K562 (cell line): ENCODE measurements around the gene ADIPOR2. TPM values are rescaled to one million over a fixed set of nuclear protein-coding genes. Genes with fewer than 3 reads are reported as not detected.

Experiments
- ATAC-seq: fragments of 200-7000 bp; cut with Tn5 transposase; 3 replicates; pipeline ENCODE4 v1.9.1; 2020; ENCODE audit warnings: moderate library complexity
- BruUV-seq: library from RNA; stranded (reverse); fragments of 400-500 nt; replicated peaks from 2 replicates; lab custom pipeline; 2021; lab: Mats Ljungman, UMichigan
- CTCF ChIA-PET: fragments of 300-600 bp; formaldehyde crosslinking; extraction: SDS; loops from one replicate; lab custom pipeline; 2021; ENCODE audit warnings: low intra/inter-chr PET ratio; lab: Yijun Ruan, JAX
- POLR2A ChIA-PET: fragments of 300-600, 350-650 bp; sonication (Branson Sonifier 250); formaldehyde crosslinking; extraction: SDS; loops from one replicate; lab custom pipeline; 2021; ENCODE audit warnings: antibody characterized with exemption, inconsistent platforms; lab: Yijun Ruan, JAX
- DNase-seq, 4 experiments: peaks; one replicate each; pipeline versions ENCODE4 v3.0.0 to v3.0.0-alpha.2; 2011 to 2018; ENCODE audit warnings: low spot score in 3 of 4, mixed read lengths in 3 of 4; ENCODE audit errors: extremely low read depth in 1 of 4
- FAIRE-seq: peaks from 2 replicates; lab custom pipeline; 2011; peaks lifted over from hg19 to GRCh38; lab: Jason Lieb, UNC
- H2AFZ ChIP-seq: 2 replicates; pipeline ENCODE4 v1.6.0; 2011; ENCODE audit warnings: low read depth, low read length, control low read depth, inconsistent platforms
- H3K27ac ChIP-seq: fragments of 200-600 bp; 3 replicates; pipeline ENCODE4 v1.8.0; 2011; ENCODE audit warnings: low read depth, mild to moderate bottlenecking, control low read depth, inconsistent platforms, low read length, moderate library complexity, mixed read lengths; ENCODE audit errors: extremely low read depth
- H3K27me3 ChIP-seq, 2 experiments: fragments of 300-600 bp in 1 of 2; 2 replicates in 1 of 2; 3 replicates in 1 of 2; pipeline versions ENCODE4 v1.6.0 to v1.8.0; 2011; ENCODE audit warnings: inconsistent platforms in 2 of 2, low read length in 2 of 2, mild to moderate bottlenecking in 1 of 2, mixed read lengths in 1 of 2, moderate library complexity in 1 of 2; ENCODE audit not compliant: control insufficient read depth in 2 of 2, insufficient read depth in 2 of 2
- H3K36me3 ChIP-seq: fragments of 300-600 bp; 3 replicates; pipeline ENCODE4 v1.8.0; 2011; ENCODE audit warnings: mild to moderate bottlenecking, low read length, inconsistent platforms; ENCODE audit not compliant: control insufficient read depth, insufficient read depth
- H3K4me1 ChIP-seq, 2 experiments: fragments of 200-600 bp in 1 of 2; replicated peaks in 1 of 2; 2 replicates in 1 of 2; 3 replicates in 1 of 2; pipeline versions ENCODE4 v1.5.1 to v1.8.0; 2011; ENCODE audit warnings: inconsistent platforms in 2 of 2, low read length in 2 of 2, mild to moderate bottlenecking in 1 of 2, mixed read lengths in 1 of 2, moderate library complexity in 1 of 2; ENCODE audit not compliant: control insufficient read depth in 2 of 2, insufficient read depth in 2 of 2
- H3K4me2 ChIP-seq: 2 replicates; pipeline ENCODE4 v1.6.1; 2011; ENCODE audit warnings: low read length, control low read depth, inconsistent platforms, mixed read lengths; ENCODE audit not compliant: insufficient read depth
- H3K4me3 ChIP-seq: fragments of 200-600 bp; sonication (generic), shearing (Covaris generic); 2 replicates; pipeline ENCODE4 v1.5.1; 2016; ENCODE audit warnings: control low read depth, inconsistent platforms
- H3K79me2 ChIP-seq: fragments of 200-600 bp; 3 replicates; pipeline ENCODE4 v1.8.0; 2011; ENCODE audit warnings: low read length, inconsistent platforms; ENCODE audit not compliant: control insufficient read depth, insufficient read depth
- H3K9ac ChIP-seq, 2 experiments: 2 replicates each; pipeline versions ENCODE4 v1.6.0 to v1.6.1; 2011; ENCODE audit warnings: low read depth in 2 of 2, low read length in 2 of 2, control low read depth in 1 of 2, inconsistent platforms in 1 of 2, mild to moderate bottlenecking in 1 of 2, mixed read lengths in 1 of 2; ENCODE audit not compliant: insufficient read depth in 1 of 2
- H3K9me1 ChIP-seq: one replicate; pipeline ENCODE4 v1.6.0; 2011; ENCODE audit warnings: inconsistent platforms, mild to moderate bottlenecking, low read length, moderate library complexity; ENCODE audit not compliant: control insufficient read depth, insufficient read depth
- H3K9me3 ChIP-seq: replicated peaks from 2 replicates; pipeline ENCODE4 v1.5.1; 2011; ENCODE audit warnings: low read depth, low read length, inconsistent platforms; ENCODE audit not compliant: control insufficient read depth, insufficient read depth
- H4K20me1 ChIP-seq: replicated peaks from 2 replicates; pipeline ENCODE4 v1.6.1; 2011; ENCODE audit warnings: low read length, inconsistent platforms, mixed read lengths; ENCODE audit not compliant: control insufficient read depth, insufficient read depth
- CXXC5 ChIP-seq: fragments of 250-450 bp; sonication (Bioruptor Pico); IDR thresholded peaks from 2 replicates; pipeline ENCODE4 v1.8.0; 2022; ENCODE audit warnings: inconsistent platforms, mild to moderate bottlenecking, moderate library complexity
- FOXK1 ChIP-seq: sonication (generic); formaldehyde crosslinking; IDR thresholded peaks from 2 replicates; pipeline ENCODE4 v1.8.0; 2022; ENCODE audit warnings: missing genetic modification reagents, mild to moderate bottlenecking, borderline replicate concordance
- HMGN3 ChIP-seq: IDR thresholded peaks from 2 replicates; pipeline ENCODE4 v1.6.1; 2011; ENCODE audit warnings: borderline replicate concordance, low read depth, mild to moderate bottlenecking, mixed read lengths, low read length; ENCODE audit not compliant: insufficient read length; ENCODE audit errors: extremely low read depth
- KAT2B ChIP-seq: IDR thresholded peaks from one replicate; pipeline ENCODE4 v1.6.1; 2012; ENCODE audit warnings: low read depth, mild to moderate bottlenecking, control low read depth, inconsistent platforms, low read length, moderate library complexity
- MTA3 ChIP-seq: fragments of 450-650 bp; formaldehyde crosslinking; IDR thresholded peaks from 2 replicates; pipeline ENCODE4 v1.6.1; 2017; ENCODE audit warnings: mild to moderate bottlenecking, borderline replicate concordance
- MTF1 ChIP-seq: fragments of 250-450 bp; sonication (Bioruptor Pico); IDR thresholded peaks from 2 replicates; pipeline ENCODE4 v1.9.0; 2021; ENCODE audit warnings: moderate library complexity, mild to moderate bottlenecking, inconsistent platforms, borderline replicate concordance
- PHF8 ChIP-seq: fragments of 200-600 bp; sonication (generic); IDR thresholded peaks from 2 replicates; pipeline ENCODE4 v1.6.1; 2012; ENCODE audit warnings: mixed run types, mild to moderate bottlenecking, inconsistent platforms, low read length, moderate library complexity, borderline replicate concordance
- POLR2H ChIP-seq: IDR thresholded peaks from 2 replicates; pipeline ENCODE4 v1.6.1; 2016; ENCODE audit warnings: missing genetic modification characterization, low read depth, mild to moderate bottlenecking, control low read depth, missing compliant biosample characterization, moderate library complexity
- PTTG1 ChIP-seq: fragments of 450-650 bp; IDR thresholded peaks from 2 replicates; pipeline ENCODE4 v1.6.1; 2016; ENCODE audit warnings: low read depth, mild to moderate bottlenecking, missing genetic modification characterization, missing compliant biosample characterization
- SNIP1 ChIP-seq: fragments of 450-650 bp; IDR thresholded peaks from 2 replicates; pipeline ENCODE4 v1.7.1; 2017; ENCODE audit warnings: low read depth, mild to moderate bottlenecking
- USF2 ChIP-seq: sonication (generic); formaldehyde crosslinking; IDR thresholded peaks from 2 replicates; pipeline ENCODE4 v1.5.0; 2020; ENCODE audit warnings: missing genetic modification reagents
- ZNF175 ChIP-seq: fragments of 200-800 bp; sonication (Bioruptor generic); IDR thresholded peaks from 2 replicates; pipeline ENCODE4 v1.6.1; 2016; ENCODE audit warnings: low read depth, mild to moderate bottlenecking, missing genetic modification characterization, missing compliant biosample characterization
- ZNF316 ChIP-seq: fragments of 450-650 bp; IDR thresholded peaks from 2 replicates; pipeline ENCODE4 v1.6.1; 2016
- ZNF644 ChIP-seq: fragments of 200-800 bp; sonication (Bioruptor generic); IDR thresholded peaks from 2 replicates; pipeline ENCODE4 v1.6.1; 2016; ENCODE audit warnings: low read depth, missing genetic modification characterization, missing compliant biosample characterization
- WGBS: fragments of 100-300 bp; shearing (Covaris generic); methylation state at CpG from one replicate; pipeline ENCODE4 v1.1.6; 2016; ENCODE audit warnings: low coverage, mixed read lengths; ENCODE audit not compliant: insufficient coverage; ENCODE audit errors: missing lambda C conversion rate; 5-methylcytosine and 5-hydroxymethylcytosine counted together
- in situ Hi-C: fragments of 300-500 bp; cut with MboI; formaldehyde crosslinking; loops from 4 replicates; pipeline ENCODE4 v1.15.0; 2018; ENCODE audit warnings: inconsistent platforms, mixed read lengths
- intact Hi-C: fragments of 100-400 bp; cut with micrococcal nuclease; formaldehyde crosslinking; loops from 2 replicates; pipeline ENCODE4 v1.14.2; 2022
- polyA plus RNA-seq, 8 experiments: library from polyadenylated mRNA; depleted of rRNA in 4 of 8; stranded (reverse) in 5 of 8; unstranded in 3 of 8; fragments of >200 nt; fragmentation: Nextera tagmentation in 2 of 8; fragmentation: Illumina TruSeq in 1 of 8; extraction: Ambion mirVana in 2 of 8; extraction: Trizol in 1 of 8; gene quantifications; 2 replicates each; pipeline versions ENCODE4 v1.2.1 to v1.2.3, GENCODE V29; 2011 to 2014; ENCODE audit warnings: inconsistent platforms in 1 of 8, missing spikeins in 1 of 8
- total RNA-seq, 7 experiments: library from RNA; depleted of rRNA in 6 of 7; stranded (reverse); fragments of >200 nt in 6 of 7; fragmentation: Illumina TruSeq in 2 of 7; extraction: Trizol in 2 of 7; gene quantifications; 2 replicates each; pipeline versions ENCODE4 v1.2.1 to v1.2.3, GENCODE V29; 2011 to 2021; ENCODE audit warnings: low replicate concordance in 1 of 7
- TF ChIP-seq, protein P1 (sequence below), 2 experiments: fragments of 450-650 bp in 1 of 2; sonication (generic) in 1 of 2; formaldehyde crosslinking in 1 of 2; IDR thresholded peaks in 1 of 2; conservative IDR thresholded peaks in 1 of 2; 2 replicates each; pipeline versions ENCODE4 v1.6.1 to v1.8.1; 2016 to 2023; ENCODE audit warnings: mild to moderate bottlenecking in 2 of 2, moderate library complexity in 2 of 2, inconsistent platforms in 1 of 2, missing genetic modification reagents in 1 of 2
- TF ChIP-seq, protein P2 (sequence below): fragments of 250-450 bp; sonication (Bioruptor Pico); IDR thresholded peaks from 2 replicates; pipeline ENCODE4 v1.8.0; 2022; ENCODE audit warnings: inconsistent platforms, mild to moderate bottlenecking, moderate library complexity, borderline replicate concordance

The ADIPOR2 gene
- total and polyA plus RNA-seq, 9 of the 15 experiments (the other 6 are each of a cell fraction or from before 2014, with no cell fraction given): 10.9 to 63.5 (median 46.0) TPM

- no TSS peak for BruUV-seq
- Histone ChIP-seq H4K20me1 (no peaks in the 10 kb centered on the region), H3K9me3 (peaks cover 2% of the 10 kb centered on the region; the same call in 1 of the 2 replicates), H3K4me1 (peaks cover 12 to 19% of the 10 kb centered on the region in 2 experiments; a peak in 4 of 5 replicates), H3K27me3 (no peaks in the 10 kb centered on the region), H3K36me3 (no peaks in the 10 kb centered on the region), H3K9me1 (no peaks in the 10 kb centered on the region), H3K9ac (peak overlapping the region in 1 of 2 experiments; percentile 77; a peak in 1 of 4 replicates), H3K27ac (no peak overlapping the region), H2AFZ (no peak overlapping the region), H3K4me3 (no peak overlapping the region), H3K4me2 (no peak overlapping the region), H3K79me2 (no peaks in the 10 kb centered on the region)
- intact Hi-C loops (loop anchor here (2.0 kb wide), 1 partner anchor 30 kb away; the partner anchor contains the start of gene ADIPOR2), in situ Hi-C loops (no loop called here)
- 73% methylated on average over 15 of the region's 20 CpGs for WGBS
- DNase-seq: no peak
- CTCF ChIA-PET: interaction anchor here (0.6 kb wide), 1 partner anchor 360 kb away, joined by 3 read pairs; no protein-coding TSS in a partner anchor
- no peak for ATAC-seq
- POLR2A ChIA-PET: no interaction called here
- peak; percentile 66 for FAIRE-seq
- TF ChIP-seq, protein P1, sequence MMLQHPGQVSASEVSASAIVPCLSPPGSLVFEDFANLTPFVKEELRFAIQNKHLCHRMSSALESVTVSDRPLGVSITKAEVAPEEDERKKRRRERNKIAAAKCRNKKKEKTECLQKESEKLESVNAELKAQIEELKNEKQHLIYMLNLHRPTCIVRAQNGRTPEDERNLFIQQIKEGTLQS (IDR thresholded peaks at IDR 0.05): no peak
- TF ChIP-seq, protein P1 (CRISPR knock-in tag; conservative IDR thresholded peaks at IDR 0.05): no peak
- no peak for TF ChIP-seq USF2 (CRISPR knock-in tag)
- no peak for TF ChIP-seq HMGN3
- no peak for TF ChIP-seq FOXK1 (CRISPR knock-in tag)
- no peak for TF ChIP-seq POLR2H (tag)
- no peak for TF ChIP-seq KAT2B
- TF ChIP-seq ZNF175 (CRISPR knock-in tag): 0 out of 2 replicates have a peak, but pooled peaks have one; percentile 37
- TF ChIP-seq PHF8: no peak
- peak; percentile 21; the same call in 1 of the 2 replicates for TF ChIP-seq ZNF316
- TF ChIP-seq, protein P2, sequence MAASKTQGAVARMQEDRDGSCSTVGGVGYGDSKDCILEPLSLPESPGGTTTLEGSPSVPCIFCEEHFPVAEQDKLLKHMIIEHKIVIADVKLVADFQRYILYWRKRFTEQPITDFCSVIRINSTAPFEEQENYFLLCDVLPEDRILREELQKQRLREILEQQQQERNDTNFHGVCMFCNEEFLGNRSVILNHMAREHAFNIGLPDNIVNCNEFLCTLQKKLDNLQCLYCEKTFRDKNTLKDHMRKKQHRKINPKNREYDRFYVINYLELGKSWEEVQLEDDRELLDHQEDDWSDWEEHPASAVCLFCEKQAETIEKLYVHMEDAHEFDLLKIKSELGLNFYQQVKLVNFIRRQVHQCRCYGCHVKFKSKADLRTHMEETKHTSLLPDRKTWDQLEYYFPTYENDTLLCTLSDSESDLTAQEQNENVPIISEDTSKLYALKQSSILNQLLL: no peak
- no peak for TF ChIP-seq PTTG1 (tag)
- no peak for TF ChIP-seq ZNF644
- TF ChIP-seq CXXC5 (CRISPR knock-in tag): peak; percentile 40
- no peak for TF ChIP-seq MTA3
- TF ChIP-seq MTF1 (CRISPR knock-in tag): no peak
- no peak for TF ChIP-seq SNIP1
Measured at GRCh38 chr12:1660304-1661187, 30.3 kb upstream of the ADIPOR2 start.
